Measurements from ENCODE around the gene APLP2.
"Not testable (repeated sequence)": the region's sequence is repeated elsewhere in the genome, so short reads cannot be mapped to it uniquely, and the experiment has no call there.

The APLP2 gene

DNA sequence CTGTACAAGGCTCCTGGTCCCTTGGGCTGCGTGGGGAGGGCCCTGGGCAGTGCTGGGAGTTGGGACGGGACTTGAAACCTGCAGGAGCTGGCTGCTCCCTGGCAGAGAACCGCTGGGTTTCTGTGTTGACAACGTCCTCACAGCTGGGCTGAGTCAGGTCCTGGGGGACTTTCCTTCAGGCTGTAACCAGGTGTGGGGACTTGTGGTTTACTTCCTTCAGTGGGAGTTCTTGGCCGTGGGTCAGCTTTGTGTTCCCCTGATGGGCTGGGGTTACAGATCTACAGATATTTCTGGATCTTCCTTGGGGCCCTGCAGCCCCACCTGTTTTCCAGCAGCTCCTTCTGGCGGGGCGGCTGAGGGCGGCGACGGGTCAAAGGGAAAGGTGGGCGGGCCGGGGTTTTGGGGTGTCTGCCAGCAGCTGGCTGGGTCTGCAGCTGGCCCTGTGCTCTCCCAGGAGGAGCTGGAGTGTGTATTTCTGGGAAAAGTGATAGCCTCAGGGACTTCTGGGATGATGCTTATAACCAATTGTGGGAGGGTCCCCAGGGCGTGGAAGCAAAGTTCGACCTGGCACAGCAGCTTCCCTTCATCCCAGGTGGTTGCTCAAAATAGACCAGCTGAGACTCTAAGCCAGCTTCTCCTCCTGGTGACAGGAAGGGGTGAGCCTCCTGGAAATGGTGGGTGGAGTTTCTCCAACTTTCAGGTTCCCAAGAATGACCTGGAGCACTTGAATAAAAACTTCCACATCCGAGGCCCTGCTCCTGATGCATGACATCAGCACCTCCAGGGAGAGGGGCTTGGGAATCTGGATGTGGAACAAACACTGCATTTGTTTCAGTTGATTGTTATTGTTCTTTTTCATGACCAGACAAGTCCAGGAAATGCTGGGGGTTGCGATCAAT is 109.0 kb downstream of the APLP2 start:
- no peak for DNase-seq

DNA sequence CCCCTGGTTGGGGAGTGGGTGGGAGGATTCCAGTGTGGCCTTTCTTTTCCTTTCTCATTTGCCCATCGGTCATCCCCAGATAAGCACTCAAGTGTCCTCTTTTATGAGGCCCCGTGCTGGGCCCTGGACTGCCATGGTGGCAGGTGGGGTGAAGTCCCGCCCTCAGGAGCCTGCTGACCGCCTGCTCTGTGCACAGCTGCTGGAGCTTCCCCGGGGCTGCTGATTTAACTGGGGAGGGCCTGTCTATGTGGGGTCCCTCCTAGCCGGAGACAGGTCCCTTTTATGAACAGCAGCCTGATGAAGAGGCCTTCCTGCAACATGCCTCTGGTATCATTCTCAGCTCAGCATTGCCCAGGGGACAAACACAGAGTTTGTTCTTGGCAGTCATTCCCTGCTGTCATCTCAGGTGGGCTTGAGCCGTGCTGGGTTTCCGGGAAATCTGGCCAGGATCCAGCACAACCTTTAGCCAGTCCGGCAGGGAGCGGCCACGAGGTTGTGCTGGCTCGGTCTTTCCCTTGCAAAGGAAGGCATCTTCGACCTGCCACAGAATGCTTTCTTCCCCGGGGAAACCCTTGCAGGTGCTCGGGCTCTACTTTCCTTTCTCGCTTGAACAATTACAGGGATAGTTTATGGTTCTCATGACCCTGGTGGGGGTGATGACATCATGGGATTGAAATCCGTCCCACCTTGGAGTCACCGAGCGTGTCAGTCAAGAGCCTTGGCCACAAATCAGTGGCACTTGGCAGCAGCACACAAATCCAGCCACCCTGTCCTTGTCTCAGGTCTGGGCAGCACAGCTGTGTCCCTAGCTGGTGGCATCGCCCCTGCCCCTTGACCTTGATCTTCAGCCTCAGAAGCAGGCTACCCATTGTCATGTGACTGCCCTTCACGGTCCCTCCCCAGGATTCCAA is 110.0 kb downstream of the APLP2 start:
- DNase-seq = no peak

DNA sequence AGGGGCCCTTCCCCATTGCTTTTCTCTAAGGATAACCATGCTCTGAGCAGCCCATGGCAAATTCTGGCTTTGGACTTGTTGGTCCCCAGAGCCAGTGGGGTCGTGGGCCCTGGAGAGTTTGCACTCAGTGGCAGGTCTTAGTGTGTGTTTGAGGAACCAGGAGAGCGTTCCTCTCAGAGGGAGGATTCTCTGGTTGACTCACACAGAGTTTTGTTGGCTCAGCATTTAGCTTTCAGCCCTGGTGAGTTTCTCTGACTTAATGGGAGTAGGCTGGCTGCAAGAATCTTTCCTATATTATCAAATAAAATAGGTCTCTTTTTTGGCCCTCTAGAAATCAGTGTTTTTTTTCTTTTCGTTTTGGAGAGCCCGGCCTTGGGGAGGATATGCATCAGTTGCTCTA is 110.8 kb downstream of the APLP2 start:
- DNase-seq = no peak

DNA sequence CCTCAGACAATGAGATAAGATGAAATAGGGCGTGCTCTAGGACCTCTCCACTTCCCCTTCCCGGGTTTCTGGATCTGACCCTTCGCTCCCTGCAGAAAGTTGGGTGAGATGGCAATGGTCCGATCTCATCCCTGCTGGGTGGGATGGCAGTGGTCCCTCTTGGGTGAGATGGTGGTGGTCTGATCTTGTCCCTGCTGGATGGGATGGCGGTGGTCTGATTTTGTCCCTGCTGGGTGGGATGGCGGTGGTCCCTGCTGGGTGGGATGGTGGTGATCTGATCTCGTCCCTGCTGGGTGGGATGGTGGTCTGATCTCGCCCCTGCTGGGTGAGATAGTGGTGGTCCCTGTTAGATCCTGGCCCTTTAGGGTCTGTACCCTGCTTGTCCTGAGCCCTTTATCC is 111.2 kb downstream of the APLP2 start:
- no peak for DNase-seq

GRCh38 chr11:130181295-130182272 is 111.9 kb downstream of the APLP2 start:
- no peak for DNase-seq

- no peak for DNase-seq
Measured at GRCh38 chr11:130183878-130184610, 114.3 kb downstream of the APLP2 start.

DNA sequence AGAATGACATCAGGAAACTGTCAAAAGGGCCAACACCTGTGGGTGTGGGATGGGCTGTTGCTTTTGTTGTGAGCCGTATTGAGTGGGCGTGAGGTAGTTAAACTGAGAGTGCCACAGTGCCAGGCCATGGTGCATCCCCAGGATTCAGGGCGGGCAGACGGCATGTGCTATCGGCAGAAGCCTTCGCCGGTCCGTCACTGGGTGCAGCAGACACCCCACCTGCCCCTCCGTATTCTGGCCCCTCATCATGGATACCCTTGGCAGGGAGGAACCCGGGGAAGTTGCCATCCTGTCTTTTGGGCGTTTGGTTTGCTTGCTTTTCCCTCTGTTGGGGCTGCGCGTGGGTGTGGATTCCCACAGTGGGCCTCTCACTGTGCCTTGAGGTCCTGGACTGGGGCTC is 117.4 kb downstream of the APLP2 start:
- DNase-seq = no peak

DNA sequence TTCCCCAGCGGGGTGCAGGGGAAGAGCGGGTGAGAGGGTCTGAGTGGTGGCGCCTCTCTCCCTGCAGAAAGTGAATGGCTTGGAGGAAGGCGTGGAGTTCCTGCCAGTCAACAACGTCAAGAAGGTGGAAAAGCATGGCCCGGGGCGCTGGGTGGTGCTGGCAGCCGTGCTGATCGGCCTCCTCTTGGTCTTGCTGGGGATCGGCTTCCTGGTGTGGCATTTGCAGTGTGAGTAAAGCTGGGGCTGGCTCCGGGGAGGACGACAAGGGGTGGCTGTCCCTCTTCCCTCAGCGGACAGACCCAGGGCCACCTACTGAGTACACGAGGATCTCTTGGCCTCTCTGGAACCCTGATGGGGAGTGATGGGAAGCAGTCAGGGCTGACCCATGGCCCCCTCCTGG is 118.4 kb downstream of the APLP2 start:
- DNase-seq = no peak

DNA sequence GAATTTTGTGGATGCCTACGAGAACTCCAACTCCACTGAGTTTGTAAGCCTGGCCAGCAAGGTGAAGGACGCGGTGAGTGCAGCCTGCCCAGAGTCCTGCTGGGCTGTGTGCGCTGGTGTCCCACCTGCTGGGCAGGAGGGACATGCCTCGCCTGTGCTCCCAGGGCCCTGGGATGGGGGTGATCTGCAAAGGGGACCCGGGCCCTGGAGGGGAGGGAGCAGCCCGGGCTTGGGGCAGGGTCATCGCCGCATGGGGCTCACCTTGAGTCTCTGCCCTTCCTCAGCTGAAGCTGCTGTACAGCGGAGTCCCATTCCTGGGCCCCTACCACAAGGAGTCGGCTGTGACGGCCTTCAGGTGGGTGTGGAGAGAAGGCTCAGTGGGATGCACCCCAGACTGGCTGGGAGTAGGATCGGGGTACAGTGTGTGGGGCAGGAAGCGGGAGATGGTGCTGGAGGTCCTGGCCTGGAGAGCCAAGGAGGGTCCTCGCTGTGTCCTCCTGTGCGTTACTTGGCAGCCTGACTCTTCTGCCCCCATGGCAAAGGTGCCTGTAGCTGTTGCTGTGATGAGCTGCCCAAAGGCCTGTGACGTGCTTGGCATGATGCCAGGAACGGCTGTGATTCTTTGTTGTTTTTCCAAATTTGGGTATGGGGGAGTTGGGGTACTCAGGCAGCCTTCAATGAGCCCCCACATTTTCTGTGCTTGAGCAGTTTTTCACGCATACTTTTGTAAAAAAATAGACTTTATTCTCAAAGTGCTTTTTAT is 119.1 kb downstream of the APLP2 start:
- no peak for DNase-seq

GRCh38 chr11:130189492-130190210 is 120.0 kb downstream of the APLP2 start:
- DNase-seq = no peak

DNA sequence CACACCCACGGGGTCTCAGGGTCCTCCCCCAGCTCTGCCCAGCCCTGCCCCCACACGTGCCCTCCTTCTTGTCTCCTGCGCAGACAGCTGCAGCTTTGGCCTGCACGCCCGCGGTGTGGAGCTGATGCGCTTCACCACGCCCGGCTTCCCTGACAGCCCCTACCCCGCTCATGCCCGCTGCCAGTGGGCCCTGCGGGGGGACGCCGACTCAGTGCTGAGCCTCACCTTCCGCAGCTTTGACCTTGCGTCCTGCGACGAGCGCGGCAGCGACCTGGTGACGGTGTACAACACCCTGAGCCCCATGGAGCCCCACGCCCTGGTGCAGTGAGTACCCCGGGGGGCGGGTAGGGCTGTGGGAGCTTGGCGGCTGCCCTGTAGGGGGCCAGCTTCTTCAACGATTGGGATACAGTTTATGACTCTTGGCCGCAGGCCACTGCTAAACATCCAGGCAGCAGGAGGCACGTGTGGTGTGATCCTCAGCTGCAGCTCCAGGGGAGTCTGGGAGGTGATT is 120.7 kb downstream of the APLP2 start:
- no peak for DNase-seq

DNA sequence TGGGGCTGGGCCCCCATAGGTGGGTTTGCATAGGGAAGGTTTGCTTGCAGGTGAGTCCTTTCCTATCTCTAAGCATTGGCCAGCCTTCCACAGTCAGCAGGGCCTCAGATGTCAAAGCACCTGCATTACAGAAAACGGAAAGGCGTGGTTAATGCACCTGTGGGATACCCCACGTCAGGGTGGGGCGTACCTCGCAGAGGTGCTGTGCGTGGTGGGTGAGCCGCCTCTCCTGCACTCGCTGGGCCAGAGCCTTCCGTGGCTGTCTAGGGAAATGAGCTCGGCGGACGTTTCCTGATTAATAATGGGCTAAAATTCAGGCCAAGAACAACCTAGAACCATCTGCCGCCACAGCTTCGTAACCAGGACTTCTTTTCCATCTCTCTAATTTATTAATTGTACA is 122.2 kb downstream of the APLP2 start:
- no peak for DNase-seq

DNA sequence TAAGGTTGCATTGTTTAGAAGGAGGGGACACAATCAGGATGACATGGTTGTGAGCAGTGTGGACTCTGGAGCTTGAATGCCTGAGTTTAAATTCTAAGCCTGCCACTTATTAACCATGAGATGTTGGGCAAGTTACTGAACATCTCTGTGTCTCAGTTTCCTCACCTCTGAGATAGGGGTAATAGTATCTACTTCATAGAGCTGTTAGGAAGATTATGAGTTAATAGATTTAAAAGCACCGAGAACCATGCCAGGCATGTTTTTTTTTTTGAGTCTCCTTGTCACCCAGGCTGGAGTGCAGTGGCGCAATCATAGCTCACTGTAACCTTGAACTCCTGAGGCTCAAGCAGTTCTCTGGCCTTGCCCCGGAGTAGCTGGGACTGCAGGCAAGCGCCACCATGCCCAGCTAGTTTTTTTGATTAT is 123.2 kb downstream of the APLP2 start:
- no peak for DNase-seq

GRCh38 chr11:130193551-130193950 is 123.9 kb downstream of the APLP2 start:
- not testable (repeated sequence) for DNase-seq

All from activated effector memory CD4-positive, alpha-beta T cell treated with anti-CD3 and anti-CD28 coated beads, Interleukin-2, amount 50 U/mL, for 16 hours (primary cell).